Osteoblast (primary cell): ENCODE data around the gene ZNF618. TPM values are rescaled to one million over a fixed set of nuclear protein-coding genes. Genes with fewer than 3 reads are reported as not detected.
A peak's percentile ranks its signal among the peaks of the same experiment; 100 is the strongest.

Source experiments
- DNase-seq: peaks from one replicate; pipeline ENCODE4 v3.0.0; 2011; ENCODE audit warnings: low spot score, mixed read lengths; ENCODE audit not compliant: insufficient read length; ENCODE audit errors: missing footprints
- H2AFZ ChIP-seq: 2 replicates; pipeline ENCODE4 v1.6.0; 2011; ENCODE audit warnings: mild to moderate bottlenecking, low read length
- H3K27ac ChIP-seq: 2 replicates; pipeline ENCODE4 v1.5.1; 2011; ENCODE audit warnings: mild to moderate bottlenecking, low read depth, low read length, moderate library complexity
- H3K27me3 ChIP-seq: 2 replicates; pipeline ENCODE4 v1.6.0; 2012; ENCODE audit warnings: mild to moderate bottlenecking, control low read depth, inconsistent platforms, low read length, moderate library complexity; ENCODE audit not compliant: insufficient read depth
- H3K36me3 ChIP-seq: 2 replicates; pipeline ENCODE4 v1.5.1; 2011; ENCODE audit warnings: mild to moderate bottlenecking, low read length, control low read depth, moderate library complexity; ENCODE audit not compliant: insufficient read depth
- H3K4me1 ChIP-seq: 2 replicates; pipeline ENCODE4 v1.5.1; 2011; ENCODE audit warnings: mild to moderate bottlenecking, low read length, control low read depth, moderate library complexity; ENCODE audit not compliant: insufficient read depth
- H3K4me2 ChIP-seq: 2 replicates; pipeline ENCODE4 v1.6.0; 2011; ENCODE audit warnings: mild to moderate bottlenecking, low read length; ENCODE audit not compliant: insufficient read depth
- H3K4me3 ChIP-seq: fragments of 200-600 bp; sonication (generic); 3 replicates; pipeline ENCODE4 v1.5.1; 2012; ENCODE audit warnings: mild to moderate bottlenecking, low read length, inconsistent platforms; ENCODE audit not compliant: insufficient read depth
- H3K79me2 ChIP-seq: 2 replicates; pipeline ENCODE4 v1.6.0; 2012; ENCODE audit warnings: mild to moderate bottlenecking, low read length, control low read depth, inconsistent platforms; ENCODE audit not compliant: insufficient read depth
- H3K9me3 ChIP-seq: 2 replicates; pipeline ENCODE4 v1.5.1; 2011; ENCODE audit warnings: low read depth, low read length, control low read depth
- H4K20me1 ChIP-seq: 2 replicates; pipeline ENCODE4 v1.6.0; 2012; ENCODE audit warnings: mild to moderate bottlenecking, low read length, control low read depth; ENCODE audit not compliant: insufficient read depth
- total RNA-seq: library from RNA; depleted of rRNA; stranded (reverse); fragments of >200 nt; gene quantifications from 2 replicates; pipeline ENCODE4 v1.2.3, GENCODE V29; 2012
- TF ChIP-seq, protein P1 (sequence below): IDR thresholded peaks from 2 replicates; pipeline ENCODE4 v1.5.1; 2011; ENCODE audit warnings: mild to moderate bottlenecking, low read depth, low read length, moderate library complexity; ENCODE audit errors: extremely low read depth

Gene ZNF618
- total RNA-seq, 1 donor: 10.1 TPM

DNA sequence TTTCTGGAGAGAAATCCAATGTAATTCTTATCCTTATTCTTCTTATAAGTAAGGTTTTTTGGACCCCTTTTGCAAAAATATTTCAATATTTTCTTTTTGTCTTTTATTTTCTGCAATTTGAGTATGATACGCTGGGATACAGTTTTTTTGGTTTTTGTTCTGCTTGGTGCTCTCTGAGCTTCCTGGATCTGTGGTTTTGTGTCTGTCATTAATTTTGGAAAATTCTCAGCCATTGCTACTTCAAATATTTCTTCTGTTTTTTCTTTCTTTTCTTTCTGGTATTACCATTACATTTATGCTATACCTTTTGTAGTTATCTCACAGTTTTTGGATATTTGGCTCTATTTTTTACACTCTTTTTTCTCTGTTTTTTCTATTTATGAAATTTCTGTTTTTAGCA is 50.1 kb downstream of the ZNF618 start:
- Histone ChIP-seq H2AFZ (no peak overlapping the region), H4K20me1 (peaks cover 8% of the 10 kb centered on the region), H3K79me2 (peaks cover 92% of the 10 kb centered on the region), H3K27ac (no peak overlapping the region), H3K4me1 (peaks cover 18% of the 10 kb centered on the region), H3K27me3 (no peaks in the 10 kb centered on the region), H3K4me2 (no peak overlapping the region), H3K9me3 (peaks cover 5% of the 10 kb centered on the region), H3K36me3 (no peaks in the 10 kb centered on the region), H3K4me3 (no peak overlapping the region)
- TF ChIP-seq, protein P1, sequence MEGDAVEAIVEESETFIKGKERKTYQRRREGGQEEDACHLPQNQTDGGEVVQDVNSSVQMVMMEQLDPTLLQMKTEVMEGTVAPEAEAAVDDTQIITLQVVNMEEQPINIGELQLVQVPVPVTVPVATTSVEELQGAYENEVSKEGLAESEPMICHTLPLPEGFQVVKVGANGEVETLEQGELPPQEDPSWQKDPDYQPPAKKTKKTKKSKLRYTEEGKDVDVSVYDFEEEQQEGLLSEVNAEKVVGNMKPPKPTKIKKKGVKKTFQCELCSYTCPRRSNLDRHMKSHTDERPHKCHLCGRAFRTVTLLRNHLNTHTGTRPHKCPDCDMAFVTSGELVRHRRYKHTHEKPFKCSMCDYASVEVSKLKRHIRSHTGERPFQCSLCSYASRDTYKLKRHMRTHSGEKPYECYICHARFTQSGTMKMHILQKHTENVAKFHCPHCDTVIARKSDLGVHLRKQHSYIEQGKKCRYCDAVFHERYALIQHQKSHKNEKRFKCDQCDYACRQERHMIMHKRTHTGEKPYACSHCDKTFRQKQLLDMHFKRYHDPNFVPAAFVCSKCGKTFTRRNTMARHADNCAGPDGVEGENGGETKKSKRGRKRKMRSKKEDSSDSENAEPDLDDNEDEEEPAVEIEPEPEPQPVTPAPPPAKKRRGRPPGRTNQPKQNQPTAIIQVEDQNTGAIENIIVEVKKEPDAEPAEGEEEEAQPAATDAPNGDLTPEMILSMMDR: no peak
- DNase-seq: no peak

- Histone ChIP-seq H3K4me1 (peaks cover 13% of the 10 kb centered on the region), H3K27ac (no peak overlapping the region), H3K27me3 (no peaks in the 10 kb centered on the region), H3K79me2 (peaks cover 94% of the 10 kb centered on the region), H3K4me3 (no peak overlapping the region), H2AFZ (no peak overlapping the region), H3K36me3 (no peaks in the 10 kb centered on the region), H3K9me3 (peaks cover 5% of the 10 kb centered on the region), H4K20me1 (peaks cover 10% of the 10 kb centered on the region), H3K4me2 (no peak overlapping the region)
- TF ChIP-seq, protein P1: no peak
- DNase-seq: no peak
Measured at GRCh38 chr9:113927277-113927676, 51.2 kb downstream of the ZNF618 start.

- TF ChIP-seq, protein P1: no peak
- Histone ChIP-seq H3K36me3 (no peaks in the 10 kb centered on the region), H4K20me1 (peaks cover 19% of the 10 kb centered on the region), H3K79me2 (peaks cover 93% of the 10 kb centered on the region), H3K4me2 (no peak overlapping the region), H3K27me3 (no peaks in the 10 kb centered on the region), H3K27ac (no peak overlapping the region), H2AFZ (no peak overlapping the region), H3K9me3 (peaks cover 5% of the 10 kb centered on the region), H3K4me1 (peaks cover 20% of the 10 kb centered on the region), H3K4me3 (no peak overlapping the region)
- DNase-seq: no peak
Measured at GRCh38 chr9:113928269-113928668, 52.2 kb downstream of the ZNF618 start.

- Histone ChIP-seq H2AFZ (no peak overlapping the region), H3K4me3 (no peak overlapping the region), H3K79me2 (peaks cover 93% of the 10 kb centered on the region), H3K36me3 (no peaks in the 10 kb centered on the region), H3K4me2 (peak overlapping the region; percentile 12), H4K20me1 (peaks cover 30% of the 10 kb centered on the region), H3K27ac (peak overlapping the region; percentile 24), H3K4me1 (peaks cover 25% of the 10 kb centered on the region), H3K27me3 (no peaks in the 10 kb centered on the region), H3K9me3 (peaks cover 5% of the 10 kb centered on the region)
- TF ChIP-seq, protein P1: no peak
- peak; percentile 88 for DNase-seq
Measured at GRCh38 chr9:113929634-113930389, 53.7 kb downstream of the ZNF618 start.
